Left lung (tissue), 10 donors: ENCODE data around the gene RNF115. TPM values are rescaled to one million over a fixed set of nuclear protein-coding genes. Genes with fewer than 3 reads are reported as not detected.
A peak's percentile ranks its signal among the peaks of the same experiment; 100 is the strongest.
"Not testable (repeated sequence)": the region's sequence is repeated elsewhere in the genome, so short reads cannot be mapped to it uniquely, and the experiment has no call there.

ENCODE experiments used
- ATAC-seq: fragments of 200-7000 bp; cut with Tn5 transposase; one replicate; pipeline ENCODE4 v1.9.1; 2020; ENCODE audit warnings: moderate library complexity
- DNase-seq, 4 donors: peaks; one replicate each; pipeline ENCODE4 v3.0.0-alpha.2; 2013 to 2020
- H3K27ac ChIP-seq, 2 donors: fragments of 200-600 bp; sonication (generic) in 1 of 2; one replicate each; pipeline versions ENCODE4 v1.5.0 to v1.8.0; 2020 to 2021
- H3K27me3 ChIP-seq, 2 donors: fragments of 200-600 bp; sonication (generic) in 1 of 2; one replicate each; pipeline versions ENCODE4 v1.5.0 to v1.8.0; 2020 to 2021
- H3K36me3 ChIP-seq, 2 donors: fragments of 200-600 bp; sonication (generic) in 1 of 2; one replicate each; pipeline versions ENCODE4 v1.5.0 to v1.8.0; 2020 to 2021
- H3K4me1 ChIP-seq, 2 donors: fragments of 200-600 bp; one replicate each; pipeline ENCODE4 v1.8.0; 2021
- H3K4me3 ChIP-seq, 2 donors: fragments of 200-600 bp; sonication (generic) in 1 of 2; one replicate each; pipeline versions ENCODE4 v1.5.0 to v1.8.0; 2020 to 2021; ENCODE audit warnings: mild to moderate bottlenecking in 1 of 2
- H3K9me3 ChIP-seq, 2 donors: fragments of 200-600 bp; sonication (generic) in 1 of 2; one replicate each; pipeline versions ENCODE4 v1.5.0 to v1.8.0; 2020 to 2021
- intact Hi-C, 2 donors: fragments of 100-400 bp; cut with DNase I; formaldehyde crosslinking; loops; one replicate each; pipeline versions ENCODE4 v1.11.2 to v1.14.2; 2022
- polyA plus RNA-seq, 6 donors: library from polyadenylated mRNA; unstranded; fragments of 120-200 nt; gene quantifications; one replicate each; pipeline ENCODE4 v1.2.1, GENCODE V29; 2013; ENCODE audit not compliant: insufficient read length in 6 of 6
- total RNA-seq, 2 donors: library from RNA; stranded (reverse); fragmentation: NEBNext Ultra II Directional; extraction: Animal tissue kit (Norgen Biotek cat#: 25700); gene quantifications; one replicate each; pipeline ENCODE4 v1.2.1, GENCODE V29; 2021
- TF ChIP-seq, protein P1 (sequence below), 2 donors: fragments of 200-600 bp; sonication (generic) in 1 of 2; IDR thresholded peaks; one replicate each; pipeline versions ENCODE4 v1.5.0 to v1.8.0; 2021; ENCODE audit warnings: antibody characterized with exemption in 2 of 2
- donor health status: DM: no; HTN: yes; CAD: no.
- donor health status: DM: no; HTN: no; CAD: no.

The RNF115 gene
- total and polyA plus RNA-seq, 8 donors = 11.8 to 20.4 (median 18.1) TPM

DNA sequence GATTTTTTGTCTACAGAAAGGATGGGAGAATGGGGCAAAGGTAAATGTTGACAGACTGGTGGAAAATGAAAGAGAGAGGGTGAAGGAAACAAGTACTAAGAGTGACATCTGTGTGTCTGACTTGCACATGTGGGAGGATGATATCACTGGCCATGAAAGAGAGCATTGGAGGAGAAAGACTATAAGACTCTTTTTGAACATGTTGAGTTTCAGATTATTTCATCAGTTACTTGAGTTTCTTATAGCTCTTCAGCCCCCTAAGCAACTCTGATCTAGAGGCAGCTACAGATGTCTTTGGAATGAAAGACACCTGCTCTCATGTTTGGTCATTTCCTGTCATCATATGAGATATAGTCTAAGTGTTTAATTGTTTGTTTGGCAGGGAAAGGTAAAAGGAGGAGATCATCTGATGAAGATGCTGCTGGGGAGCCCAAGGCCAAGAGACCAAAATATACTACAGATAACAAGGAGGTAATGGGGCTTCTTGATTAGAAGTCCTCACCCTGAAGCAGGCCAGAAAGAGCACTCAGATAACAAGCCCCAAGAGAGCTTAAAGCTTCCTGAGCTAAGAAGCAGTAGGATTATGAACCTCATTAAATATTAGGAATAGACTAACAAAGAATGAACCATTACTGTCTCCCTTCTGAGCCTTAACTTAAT, 4.6 kb upstream of the RNF115 start:
- TF ChIP-seq, protein P1, sequence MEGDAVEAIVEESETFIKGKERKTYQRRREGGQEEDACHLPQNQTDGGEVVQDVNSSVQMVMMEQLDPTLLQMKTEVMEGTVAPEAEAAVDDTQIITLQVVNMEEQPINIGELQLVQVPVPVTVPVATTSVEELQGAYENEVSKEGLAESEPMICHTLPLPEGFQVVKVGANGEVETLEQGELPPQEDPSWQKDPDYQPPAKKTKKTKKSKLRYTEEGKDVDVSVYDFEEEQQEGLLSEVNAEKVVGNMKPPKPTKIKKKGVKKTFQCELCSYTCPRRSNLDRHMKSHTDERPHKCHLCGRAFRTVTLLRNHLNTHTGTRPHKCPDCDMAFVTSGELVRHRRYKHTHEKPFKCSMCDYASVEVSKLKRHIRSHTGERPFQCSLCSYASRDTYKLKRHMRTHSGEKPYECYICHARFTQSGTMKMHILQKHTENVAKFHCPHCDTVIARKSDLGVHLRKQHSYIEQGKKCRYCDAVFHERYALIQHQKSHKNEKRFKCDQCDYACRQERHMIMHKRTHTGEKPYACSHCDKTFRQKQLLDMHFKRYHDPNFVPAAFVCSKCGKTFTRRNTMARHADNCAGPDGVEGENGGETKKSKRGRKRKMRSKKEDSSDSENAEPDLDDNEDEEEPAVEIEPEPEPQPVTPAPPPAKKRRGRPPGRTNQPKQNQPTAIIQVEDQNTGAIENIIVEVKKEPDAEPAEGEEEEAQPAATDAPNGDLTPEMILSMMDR (IDR thresholded peaks at IDR 0.05) = no peak
- Histone ChIP-seq H3K36me3 (peaks cover 0 to 77% of the 10 kb centered on the region in 2 donors), H3K27ac (no peak overlapping the region), H3K9me3 (no peaks in the 10 kb centered on the region), H3K4me1 (peaks cover 0 to 17% of the 10 kb centered on the region in 2 donors), H3K4me3 (no peak overlapping the region), H3K27me3 (no peaks in the 10 kb centered on the region)
- DNase-seq (no peak), ATAC-seq (no peak)
- intact Hi-C loops = no loop called here

DNA sequence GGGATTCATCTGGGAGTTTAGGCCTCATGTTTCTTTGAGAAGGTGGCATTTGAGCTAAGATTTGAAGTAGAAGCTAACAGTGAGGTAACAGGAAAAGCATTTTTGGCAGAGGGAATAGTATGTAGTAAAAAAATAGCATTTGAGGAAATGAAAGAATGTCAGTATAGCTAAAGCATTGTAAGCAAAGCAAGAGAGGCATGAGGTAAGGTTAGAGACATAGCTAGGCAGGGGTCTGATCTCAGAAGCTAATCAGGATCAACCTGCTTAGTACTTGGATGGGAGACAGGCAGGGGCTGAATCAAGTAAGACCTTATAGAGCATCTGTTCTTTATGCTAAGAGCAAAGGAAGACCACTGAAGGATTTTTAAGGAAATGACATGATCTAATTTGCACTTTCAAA, 4.1 kb upstream of the RNF115 start:
- no peak overlapping the region for H3K27ac ChIP-seq
- peaks cover 0 to 17% of the 10 kb centered on the region in 2 donors for H3K4me1 ChIP-seq
- peaks cover 0 to 71% of the 10 kb centered on the region in 2 donors for H3K36me3 ChIP-seq
- DNase-seq = no peak
- no peaks in the 10 kb centered on the region for H3K27me3 ChIP-seq
- intact Hi-C loops = no loop called here
- no peak overlapping the region for H3K4me3 ChIP-seq
- H3K9me3 ChIP-seq = no peaks in the 10 kb centered on the region
- no peak for ATAC-seq
- TF ChIP-seq, protein P1 (IDR thresholded peaks at IDR 0.05) = no peak

DNA sequence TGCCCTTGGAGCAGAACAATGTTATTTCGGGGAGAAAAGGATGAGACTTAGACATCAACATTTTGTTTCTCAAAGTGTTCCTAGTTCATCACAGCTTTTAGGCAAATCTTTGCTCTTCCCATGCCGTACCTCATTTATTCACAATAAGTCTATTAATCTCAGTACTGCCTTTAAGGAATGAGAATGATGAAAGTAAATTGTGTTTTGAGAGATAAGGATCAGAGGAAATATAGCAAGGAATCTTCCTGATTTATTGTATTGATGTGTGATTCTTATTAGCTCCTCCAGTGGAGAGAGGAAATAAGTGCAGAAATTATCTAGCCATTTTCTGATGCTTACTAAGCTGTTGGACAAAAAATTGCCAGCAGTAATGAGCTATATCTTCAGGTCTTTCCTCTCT, 2.1 kb upstream of the RNF115 start:
- no peak for DNase-seq
- Histone ChIP-seq H3K4me3 (no peak overlapping the region), H3K27me3 (no peaks in the 10 kb centered on the region), H3K27ac (no peak overlapping the region), H3K9me3 (no peaks in the 10 kb centered on the region), H3K36me3 (peaks cover 0 to 52% of the 10 kb centered on the region in 2 donors), H3K4me1 (peaks cover 0 to 17% of the 10 kb centered on the region in 2 donors)
- TF ChIP-seq, protein P1 (IDR thresholded peaks at IDR 0.05) = no peak
- intact Hi-C loops = no loop called here
- ATAC-seq = no peak

DNA sequence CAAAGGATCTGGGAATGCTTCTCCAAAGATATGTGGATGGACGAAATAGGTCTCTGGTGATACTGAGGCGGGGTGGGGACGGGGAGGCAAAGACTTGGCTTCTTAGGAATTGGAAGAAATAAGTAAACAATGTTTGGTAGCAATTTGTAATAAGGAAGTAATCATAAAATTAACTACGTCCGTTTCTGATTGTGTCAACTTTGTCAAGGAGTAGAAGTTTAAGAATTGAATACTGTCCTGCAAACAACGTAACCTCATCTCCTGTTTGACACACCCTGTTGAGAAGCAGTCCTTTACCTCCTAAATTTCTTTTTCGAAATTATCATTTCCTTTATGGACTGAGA, 576 bp upstream of the RNF115 start:
- Histone ChIP-seq H3K27me3 (no peaks in the 10 kb centered on the region), H3K36me3 (peaks cover 0 to 36% of the 10 kb centered on the region in 2 donors), H3K9me3 (no peaks in the 10 kb centered on the region), H3K4me1 (peaks cover 0 to 17% of the 10 kb centered on the region in 2 donors), H3K27ac (peak overlapping the region; percentile 94 to 97), H3K4me3 (peak overlapping the region; percentile 73)
- TF ChIP-seq, protein P1 (IDR thresholded peaks at IDR 0.05) = no peak
- intact Hi-C loops = no loop called here
- ATAC-seq (no peak), DNase-seq (no peak)

DNA sequence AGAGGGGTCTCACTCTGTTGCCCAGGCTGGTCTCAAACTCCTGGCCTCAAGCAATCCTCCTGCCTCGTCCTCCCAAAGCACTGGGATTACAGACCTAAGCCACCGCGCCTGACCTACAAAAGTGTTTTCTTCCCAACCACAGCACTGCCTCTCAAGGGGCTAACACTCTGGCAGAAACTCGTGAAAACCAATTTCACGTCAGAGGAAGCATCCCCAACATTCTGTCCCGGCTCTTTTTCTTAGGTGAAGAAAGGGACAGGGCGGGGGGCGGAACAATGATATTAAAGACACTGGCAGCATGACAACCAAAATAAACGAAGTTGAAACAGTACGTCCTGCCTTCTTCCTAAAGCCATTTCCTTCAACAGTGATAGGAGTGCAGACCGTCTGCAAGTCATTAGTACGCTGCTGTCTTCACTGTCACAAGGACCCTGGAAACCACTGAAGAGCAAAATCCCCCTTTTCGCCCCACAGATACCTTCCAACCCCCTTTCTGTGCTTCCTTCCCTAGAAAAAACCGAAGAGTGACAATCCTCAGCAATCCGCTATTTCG, 1.0 kb downstream of the RNF115 start:
- DNase-seq, H3K9me3 ChIP-seq, ATAC-seq, intact Hi-C loops, H3K27me3 ChIP-seq, H3K27ac ChIP-seq: not testable (repeated sequence)
- peaks cover 0 to 17% of the 10 kb centered on the region in 2 donors for H3K4me1 ChIP-seq
- peak overlapping the region in 1 of 2 donors; percentile 73 for H3K4me3 ChIP-seq
- peaks cover 0 to 20% of the 10 kb centered on the region in 2 donors for H3K36me3 ChIP-seq

DNA sequence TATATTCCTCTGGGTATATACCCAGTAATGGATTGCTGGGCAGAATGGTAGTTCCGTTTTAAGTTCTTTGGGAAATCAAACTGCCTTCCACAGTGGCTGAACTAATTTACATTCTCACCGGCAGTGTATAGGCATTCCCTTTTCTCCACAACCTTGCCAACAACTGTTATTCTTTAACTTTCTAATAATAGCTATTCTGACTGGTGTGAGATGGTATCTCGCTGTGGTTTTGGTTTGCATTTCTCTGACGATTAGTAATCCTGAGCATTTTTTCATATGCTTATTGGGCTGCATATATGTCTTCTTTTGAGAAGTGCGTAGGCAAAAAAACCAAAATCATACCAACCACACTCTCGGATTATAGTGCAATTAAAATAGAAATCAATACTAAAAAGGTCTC, 5.8 kb downstream of the RNF115 start:
- H3K27me3 ChIP-seq, H3K4me1 ChIP-seq, ATAC-seq, H3K36me3 ChIP-seq, H3K4me3 ChIP-seq, H3K9me3 ChIP-seq, H3K27ac ChIP-seq, intact Hi-C loops, DNase-seq: not testable (repeated sequence)

DNA sequence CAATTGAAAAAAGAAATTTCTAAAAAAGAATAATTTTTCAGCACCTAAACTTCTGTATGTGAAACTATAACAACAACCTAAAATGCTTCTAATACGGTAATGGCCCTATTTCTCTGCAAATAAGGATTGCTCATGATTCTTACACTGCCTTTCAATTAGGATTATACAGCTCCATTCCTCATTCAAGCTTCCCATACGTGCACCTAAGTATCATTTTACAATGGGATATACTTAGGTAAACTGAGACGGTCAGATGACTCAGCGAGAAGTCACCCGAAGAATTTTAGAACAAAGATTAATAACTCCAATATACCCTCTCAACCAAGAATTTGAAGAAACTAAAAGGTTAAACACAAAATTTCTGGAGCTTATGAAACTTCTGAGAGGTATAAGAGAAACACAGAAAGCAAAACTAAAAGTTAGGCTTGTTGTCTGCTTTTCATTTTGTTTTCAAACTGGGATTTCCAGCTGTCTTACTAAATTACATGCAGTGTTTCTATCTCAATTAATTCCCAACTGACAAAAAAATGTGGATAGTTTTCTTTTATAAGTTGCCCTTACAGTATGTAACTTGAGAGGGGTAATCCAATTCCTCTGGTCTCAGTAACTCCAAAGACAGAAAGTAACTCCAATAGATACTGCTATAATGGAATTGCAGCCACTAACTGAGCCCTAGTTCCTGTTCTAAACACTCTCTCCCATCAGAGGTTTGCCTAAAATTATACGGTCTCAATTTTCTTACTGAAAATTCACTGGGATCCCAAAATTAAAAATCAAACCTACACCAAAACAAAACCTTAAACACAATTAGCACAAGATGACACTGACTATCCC, 10.7 kb downstream of the RNF115 start:
- intact Hi-C loops, H3K27ac ChIP-seq, H3K4me3 ChIP-seq, H3K4me1 ChIP-seq, DNase-seq, H3K9me3 ChIP-seq, H3K27me3 ChIP-seq, ATAC-seq, H3K36me3 ChIP-seq: not testable (repeated sequence)
